Bone marrow (tissue), 2 donors: Measurements from ENCODE around the gene LRRFIP1.

Experiments
- DNase-seq, 2 donors: peaks; one replicate each; lab custom pipeline; 2025; lab: John Stamatoyannopoulos, UW

The LRRFIP1 gene

GRCh38 chr2:237639052-237639835, 11.9 kb downstream of the LRRFIP1 start:
- no peak for DNase-seq

- DNase-seq = no peak
Measured at GRCh38 chr2:237639836-237640220, 12.4 kb downstream of the LRRFIP1 start.

- DNase-seq = no peak
Measured at GRCh38 chr2:237640493-237640998, 13.2 kb downstream of the LRRFIP1 start.

GRCh38 chr2:237642038-237642734, 14.8 kb downstream of the LRRFIP1 start:
- DNase-seq = no peak

- DNase-seq = no peak
Measured at GRCh38 chr2:237643066-237643465, 15.7 kb downstream of the LRRFIP1 start.

GRCh38 chr2:237643582-237644380, 16.4 kb downstream of the LRRFIP1 start:
- no peak for DNase-seq

- DNase-seq = no peak
Measured at GRCh38 chr2:237644381-237644703, 17.0 kb downstream of the LRRFIP1 start.

- no peak for DNase-seq
Measured at GRCh38 chr2:237645261-237645660, 17.9 kb downstream of the LRRFIP1 start.

GRCh38 chr2:237647176-237648015, 20.0 kb downstream of the LRRFIP1 start:
- DNase-seq = no peak

GRCh38 chr2:237648016-237648381, 20.6 kb downstream of the LRRFIP1 start:
- DNase-seq = no peak

- DNase-seq = no peak
Measured at GRCh38 chr2:237649541-237650454, 22.4 kb downstream of the LRRFIP1 start.

- DNase-seq = no peak
Measured at GRCh38 chr2:237650455-237650850, 23.1 kb downstream of the LRRFIP1 start.

- no peak for DNase-seq
Measured at GRCh38 chr2:237651761-237652160, 24.4 kb downstream of the LRRFIP1 start.

- no peak for DNase-seq
Measured at GRCh38 chr2:237652181-237652580, 24.8 kb downstream of the LRRFIP1 start.

GRCh38 chr2:237652854-237653253, 25.5 kb downstream of the LRRFIP1 start:
- no peak for DNase-seq

GRCh38 chr2:237653776-237654558, 26.6 kb downstream of the LRRFIP1 start:
- DNase-seq = no peak

- no peak for DNase-seq
Measured at GRCh38 chr2:237657063-237657462, 29.7 kb downstream of the LRRFIP1 start.

- no peak for DNase-seq
Measured at GRCh38 chr2:237660381-237660900, 33.1 kb downstream of the LRRFIP1 start.

- no peak for DNase-seq
Measured at GRCh38 chr2:237661270-237661669, 33.9 kb downstream of the LRRFIP1 start.
